K562 (cell line): ENCODE results near the gene OR6S1. TPM values are rescaled to one million over a fixed set of nuclear protein-coding genes. Genes with fewer than 3 reads are reported as not detected.

Source experiments
- DLX4 ChIP-seq: fragments of 250-450 bp; sonication (Bioruptor Pico); IDR thresholded peaks from 2 replicates; pipeline ENCODE4 v1.6.1; 2021; ENCODE audit warnings: mild to moderate bottlenecking
- E2F3 ChIP-seq: fragments of 250-450 bp; sonication (Bioruptor Pico); IDR thresholded peaks from 2 replicates; pipeline ENCODE4 v1.4.0; 2020; ENCODE audit warnings: mild to moderate bottlenecking
- E2F8 ChIP-seq: fragments of 450-650 bp; IDR thresholded peaks from 2 replicates; pipeline ENCODE4 v1.7.1; 2018; ENCODE audit warnings: mild to moderate bottlenecking, low read depth; ENCODE audit not compliant: partially characterized antibody
- EWSR1 ChIP-seq: fragments of 450-650 bp; IDR thresholded peaks from 2 replicates; pipeline ENCODE4 v1.6.1; 2018; ENCODE audit warnings: borderline replicate concordance, mild to moderate bottlenecking, low read depth, moderate library complexity; ENCODE audit not compliant: partially characterized antibody
- LEF1 ChIP-seq: fragments of 450-650 bp; IDR thresholded peaks from 2 replicates; pipeline ENCODE4 v1.6.1; 2016; ENCODE audit warnings: mild to moderate bottlenecking
- MCM7 ChIP-seq, 2 experiments: fragments of 450-650 bp; IDR thresholded peaks; 2 replicates each; pipeline ENCODE4 v1.6.1; 2016 to 2018
- MED1 ChIP-seq: sonication (generic); formaldehyde crosslinking; IDR thresholded peaks from 2 replicates; pipeline ENCODE4 v1.8.1; 2023; ENCODE audit warnings: missing genetic modification reagents, borderline replicate concordance
- MLLT1 ChIP-seq, 2 experiments: fragments of 450-650 bp; IDR thresholded peaks; 2 replicates each; pipeline ENCODE4 v1.6.1; 2016
- PRPF4 ChIP-seq: fragments of 200-400 bp; formaldehyde crosslinking; IDR thresholded peaks from one replicate; pipeline ENCODE4 v1.6.1; 2017; ENCODE audit warnings: low read length, low read depth, mild to moderate bottlenecking; ENCODE audit not compliant: insufficient read depth, poor library complexity, severe bottlenecking
- RBM39 ChIP-seq: fragments of 200-400 bp; formaldehyde crosslinking; optimal IDR thresholded peaks from 2 replicates; pipeline ENCODE3; 2018; ENCODE audit warnings: low read depth, low read length
- SLC30A9 ChIP-seq: fragments of 250-450 bp; sonication (Bioruptor Pico); IDR thresholded peaks from 2 replicates; pipeline ENCODE4 v1.8.0; 2022; ENCODE audit warnings: mild to moderate bottlenecking, moderate library complexity
- STAT6 ChIP-seq: sonication (generic); formaldehyde crosslinking; IDR thresholded peaks from 2 replicates; pipeline ENCODE4 v1.8.1; 2023; ENCODE audit warnings: mild to moderate bottlenecking, missing genetic modification reagents
- ZBTB2 ChIP-seq: fragments of 450-650 bp; IDR thresholded peaks from 2 replicates; pipeline ENCODE4 v1.6.1; 2016; ENCODE audit warnings: antibody characterized with exemption
- ZHX1 ChIP-seq: fragments of 150-350 bp; conservative IDR thresholded peaks from 2 replicates; pipeline ENCODE4 v1.6.1; 2014; ENCODE audit warnings: low read length
- ZNF175 ChIP-seq: fragments of 200-800 bp; sonication (Bioruptor generic); IDR thresholded peaks from 2 replicates; pipeline ENCODE4 v1.6.1; 2016; ENCODE audit warnings: low read depth, mild to moderate bottlenecking, missing genetic modification characterization, missing compliant biosample characterization
- polyA plus RNA-seq, 8 experiments: library from polyadenylated mRNA; depleted of rRNA in 4 of 8; stranded (reverse) in 5 of 8; unstranded in 3 of 8; fragments of >200 nt; fragmentation: Nextera tagmentation in 2 of 8; fragmentation: Illumina TruSeq in 1 of 8; extraction: Ambion mirVana in 2 of 8; extraction: Trizol in 1 of 8; gene quantifications; 2 replicates each; pipeline versions ENCODE4 v1.2.1 to v1.2.3, GENCODE V29; 2011 to 2014; ENCODE audit warnings: inconsistent platforms in 1 of 8, missing spikeins in 1 of 8
- total RNA-seq, 7 experiments: library from RNA; depleted of rRNA in 6 of 7; stranded (reverse); fragments of >200 nt in 6 of 7; fragmentation: Illumina TruSeq in 2 of 7; extraction: Trizol in 2 of 7; gene quantifications; 2 replicates each; pipeline versions ENCODE4 v1.2.1 to v1.2.3, GENCODE V29; 2011 to 2021; ENCODE audit warnings: low replicate concordance in 1 of 7

The OR6S1 gene
- total and polyA plus RNA-seq, 9 of the 15 experiments (the other 6 are each of a cell fraction or from before 2014, with no cell fraction given): not detected

- TF ChIP-seq SLC30A9 (CRISPR knock-in tag) (no peak), RBM39 (no peak), EWSR1 (no peak), STAT6 (no peak), ZHX1 (no peak), DLX4 (CRISPR knock-in tag) (no peak), MLLT1 (IDR thresholded peaks at IDR 0.05) (no peak), E2F3 (no peak), ZBTB2 (no peak), MCM7 (IDR thresholded peaks at IDR 0.05) (no peak), LEF1 (no peak), MED1 (CRISPR knock-in tag) (no peak), PRPF4 (no peak), ZNF175 (no peak), E2F8 (no peak)
Measured at GRCh38 chr14:20632831-20633691, 8.4 kb downstream of the OR6S1 start (continued).
